Activated naive CD8-positive, alpha-beta T cell treated with anti-CD3 and anti-CD28 coated beads, Interleukin-2, amount 50 U/mL, for 24 hours (primary cell): Measurements from ENCODE around the gene TMEM121.

Experiments
- ATAC-seq: fragments of 150-1000 bp; cut with Tn5 transposase; one replicate; pipeline ENCODE4 v1.10.0; 2021
- DNase-seq: peaks from one replicate; pipeline ENCODE4 v3.0.0; 2021
- H3K27ac Mint-ChIP-seq: one replicate; pipeline ENCODE4 v1.8.0; 2021; ENCODE audit warnings: mild to moderate bottlenecking, mixed read lengths
- H3K27me3 Mint-ChIP-seq: one replicate; pipeline ENCODE4 v1.8.0; 2021; ENCODE audit warnings: mixed read lengths
- H3K36me3 Mint-ChIP-seq: one replicate; pipeline ENCODE4 v1.8.0; 2021; ENCODE audit warnings: low read depth, mixed read lengths
- H3K4me1 Mint-ChIP-seq: one replicate; pipeline ENCODE4 v1.8.0; 2021; ENCODE audit warnings: mixed read lengths
- H3K4me3 Mint-ChIP-seq: one replicate; pipeline ENCODE4 v1.8.0; 2021; ENCODE audit warnings: mild to moderate bottlenecking, moderate library complexity, mixed read lengths
- H3K9me3 Mint-ChIP-seq: one replicate; pipeline ENCODE4 v1.8.0; 2021; ENCODE audit warnings: mixed read lengths

Gene TMEM121

DNA sequence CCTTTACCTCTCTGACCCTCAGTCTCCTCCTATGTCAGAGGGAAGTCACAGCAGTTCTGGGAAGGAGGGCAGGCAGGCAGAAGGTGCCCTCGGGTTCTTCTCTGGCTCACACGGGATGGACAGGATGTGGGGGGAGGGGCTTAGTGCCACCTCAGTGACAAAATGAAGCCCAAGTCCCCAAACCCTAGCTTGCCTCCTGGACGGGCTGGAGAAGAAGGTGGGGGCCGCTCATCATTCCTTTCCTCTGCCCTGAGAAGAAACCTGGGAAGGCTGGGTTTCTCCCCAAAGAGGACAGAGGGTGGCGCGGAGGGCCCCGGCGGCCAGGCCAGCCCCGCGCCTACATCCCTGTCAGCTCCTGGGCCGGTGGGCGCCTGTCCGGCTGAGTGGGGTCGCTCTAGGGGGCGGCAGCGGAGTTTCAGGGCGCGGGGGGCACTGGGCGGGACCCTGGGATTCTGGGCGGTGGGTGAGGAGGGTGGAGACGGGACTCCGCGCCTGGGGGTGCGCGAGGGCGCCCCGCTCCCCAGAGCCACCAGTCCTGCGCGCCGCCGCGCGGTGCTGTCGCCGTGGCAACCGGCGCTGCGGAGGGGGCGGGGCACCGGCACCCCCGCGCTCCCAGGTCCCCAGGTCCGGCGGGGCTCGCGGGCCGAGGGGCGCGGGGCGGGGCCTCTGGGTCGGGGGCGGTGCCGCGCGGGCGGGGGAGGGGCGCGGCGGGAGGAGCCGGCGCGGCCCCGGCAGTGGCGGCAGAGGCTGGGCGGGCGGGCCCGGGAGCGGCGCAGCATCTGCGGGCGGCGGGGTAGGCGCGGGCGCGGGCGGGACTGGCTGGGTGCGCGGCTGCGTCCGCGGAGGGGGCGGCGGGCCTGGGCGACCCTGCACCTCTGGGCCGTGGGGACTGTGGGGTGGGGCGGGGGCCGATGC lies at the start of gene TMEM121:
Gene TMEM121, plus strand, starts transcription at position 723 of the 915 bp plus-strand sequence. CDS start 2,252 bp downstream, outside the sequence.
- Mint-ChIP-seq H3K4me1 (peaks cover 19% of the 10 kb centered on the region), H3K27ac (peak within 1 kb of the TSS; percentile 60), H3K9me3 (no peaks in the 10 kb centered on the region), H3K27me3 (peaks cover 20% of the 10 kb centered on the region), H3K4me3 (peak within 1 kb of the TSS; percentile 77), H3K36me3 (no peaks in the 10 kb centered on the region)
- DNase-seq, result peak; percentile 45
- peak; percentile 17 for ATAC-seq

DNA sequence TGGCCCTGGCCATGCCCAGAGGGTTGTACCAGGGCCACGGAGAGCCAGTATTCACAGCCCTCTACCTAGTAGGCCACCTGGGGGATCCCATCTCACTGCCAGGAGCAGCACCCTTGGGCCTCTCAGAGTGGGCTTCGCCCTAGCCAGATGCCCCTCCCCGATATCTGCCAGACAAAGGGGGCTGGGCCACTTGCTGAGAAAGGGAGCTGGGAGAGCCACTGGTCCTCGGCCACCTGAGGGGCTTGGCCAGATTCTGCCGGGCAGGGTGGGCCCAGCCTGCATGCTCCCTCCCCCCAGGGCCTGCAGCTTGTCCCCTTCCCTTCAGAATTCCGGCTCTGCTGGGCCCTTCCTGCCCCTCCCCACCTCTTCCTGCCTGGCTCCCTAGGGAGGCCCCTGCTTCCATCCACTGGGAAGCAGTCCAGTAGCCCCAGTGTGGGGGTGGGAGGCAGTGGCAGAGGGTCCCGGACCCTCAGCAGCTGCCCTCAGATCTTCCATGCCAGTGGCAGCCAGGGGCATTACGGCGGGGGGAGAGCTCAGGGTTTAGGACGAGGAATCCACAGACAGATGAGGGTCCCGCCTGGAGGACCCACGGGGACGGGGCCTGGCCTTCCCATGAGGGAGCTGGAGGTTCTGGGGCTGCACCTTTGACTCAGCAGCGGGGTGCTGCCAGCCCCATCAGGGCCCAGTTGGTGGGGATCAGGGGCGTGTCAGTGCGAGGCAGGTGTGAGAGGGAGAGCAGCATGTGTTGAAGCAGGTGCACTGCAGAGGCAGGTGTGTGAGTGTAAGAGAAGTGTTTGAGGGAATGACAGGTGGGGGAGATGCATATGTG lies 49.3 kb upstream of the TMEM121 start:
- DNase-seq (no peak), ATAC-seq (no peak)
- peaks cover 23% of the 10 kb centered on the region for H3K27me3 Mint-ChIP-seq
- H3K36me3 Mint-ChIP-seq, result peaks cover 2% of the 10 kb centered on the region
- no peak overlapping the region for H3K27ac Mint-ChIP-seq
- H3K4me3 Mint-ChIP-seq, result no peak overlapping the region
- H3K4me1 Mint-ChIP-seq, result peaks cover 28% of the 10 kb centered on the region
- no peaks in the 10 kb centered on the region for H3K9me3 Mint-ChIP-seq

DNA sequence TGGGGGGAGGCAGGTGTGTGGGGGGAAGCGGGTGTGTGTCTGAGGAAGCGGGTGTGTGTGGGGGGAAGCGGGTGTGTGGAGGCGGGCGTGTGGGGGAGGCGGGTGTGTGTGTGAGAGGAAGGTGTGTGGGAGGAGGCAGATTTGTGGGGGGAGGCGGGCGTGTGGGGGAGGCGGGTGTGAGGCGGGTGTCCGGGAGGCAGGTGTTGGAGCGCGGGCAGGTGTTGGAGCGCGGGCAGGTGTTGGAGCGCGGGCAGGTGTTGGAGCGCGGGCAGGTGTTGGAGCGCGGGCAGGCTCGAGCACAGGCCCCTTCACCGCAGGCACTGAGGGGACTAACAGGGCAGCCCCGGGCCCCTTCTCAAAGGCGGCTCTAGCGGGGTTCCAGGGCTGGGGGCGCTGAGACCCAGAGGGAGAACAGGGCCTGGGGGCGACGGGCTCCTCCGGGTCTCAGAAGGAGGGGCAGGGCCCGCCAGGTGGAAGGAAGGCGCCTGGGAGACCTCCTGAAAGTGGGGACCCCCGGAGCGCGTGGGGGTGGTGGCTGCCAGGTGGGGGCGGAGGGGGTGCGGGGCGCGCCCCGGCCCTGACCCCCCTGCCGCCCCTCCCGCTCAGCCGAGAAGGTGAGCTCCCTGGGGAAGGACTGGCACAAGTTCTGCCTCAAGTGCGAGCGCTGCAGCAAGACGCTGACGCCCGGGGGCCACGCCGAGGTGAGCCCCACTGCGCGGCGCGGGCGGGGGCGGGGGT lies 48.6 kb upstream of the TMEM121 start:
- Mint-ChIP-seq H3K4me1 (peaks cover 35% of the 10 kb centered on the region), H3K9me3 (no peaks in the 10 kb centered on the region), H3K27ac (no peak overlapping the region), H3K36me3 (peaks cover 2% of the 10 kb centered on the region), H3K4me3 (no peak overlapping the region), H3K27me3 (peaks cover 23% of the 10 kb centered on the region)
- ATAC-seq, result no peak
- DNase-seq, result peak; percentile 13

DNA sequence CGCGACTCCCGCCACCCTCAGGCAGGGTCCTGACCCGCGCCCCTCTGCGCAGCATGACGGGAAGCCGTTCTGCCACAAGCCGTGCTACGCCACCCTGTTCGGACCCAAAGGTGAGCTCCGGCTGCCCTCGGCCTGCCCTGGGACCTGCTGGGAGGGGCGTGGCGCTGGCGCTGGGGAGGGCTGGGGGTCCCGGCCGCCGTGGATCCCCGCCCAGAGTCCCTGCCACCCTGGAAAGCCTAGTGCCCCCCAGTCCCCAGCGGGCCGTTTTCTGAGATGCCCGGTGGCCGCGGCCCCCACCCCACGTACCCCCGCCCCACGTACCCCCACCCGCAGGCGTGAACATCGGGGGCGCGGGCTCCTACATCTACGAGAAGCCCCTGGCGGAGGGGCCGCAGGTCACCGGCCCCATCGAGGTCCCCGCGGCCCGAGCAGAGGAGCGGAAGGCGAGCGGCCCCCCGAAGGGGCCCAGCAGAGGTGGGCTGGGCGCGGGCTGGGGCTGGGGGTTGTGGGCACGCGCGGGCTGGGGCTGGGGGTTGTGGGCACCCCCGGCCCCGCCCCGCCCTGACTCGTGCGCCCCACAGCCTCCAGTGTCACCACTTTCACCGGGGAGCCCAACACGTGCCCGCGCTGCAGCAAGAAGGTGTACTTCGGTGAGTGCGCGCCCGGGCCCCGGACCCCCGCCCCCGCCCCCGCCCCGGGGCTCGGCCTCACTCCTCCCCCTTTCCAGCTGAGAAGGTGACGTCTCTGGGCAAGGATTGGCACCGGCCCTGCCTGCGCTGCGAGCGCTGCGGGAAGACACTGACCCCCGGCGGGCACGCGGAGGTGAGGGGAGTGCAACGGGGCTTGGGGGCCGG lies 47.8 kb upstream of the TMEM121 start:
- H3K9me3 Mint-ChIP-seq, result no peaks in the 10 kb centered on the region
- no peak overlapping the region for H3K27ac Mint-ChIP-seq
- H3K4me1 Mint-ChIP-seq, result peaks cover 40% of the 10 kb centered on the region
- H3K36me3 Mint-ChIP-seq, result peaks cover 2% of the 10 kb centered on the region
- H3K4me3 Mint-ChIP-seq, result no peak overlapping the region
- ATAC-seq, result no peak
- H3K27me3 Mint-ChIP-seq, result peaks cover 23% of the 10 kb centered on the region
- DNase-seq, result no peak

DNA sequence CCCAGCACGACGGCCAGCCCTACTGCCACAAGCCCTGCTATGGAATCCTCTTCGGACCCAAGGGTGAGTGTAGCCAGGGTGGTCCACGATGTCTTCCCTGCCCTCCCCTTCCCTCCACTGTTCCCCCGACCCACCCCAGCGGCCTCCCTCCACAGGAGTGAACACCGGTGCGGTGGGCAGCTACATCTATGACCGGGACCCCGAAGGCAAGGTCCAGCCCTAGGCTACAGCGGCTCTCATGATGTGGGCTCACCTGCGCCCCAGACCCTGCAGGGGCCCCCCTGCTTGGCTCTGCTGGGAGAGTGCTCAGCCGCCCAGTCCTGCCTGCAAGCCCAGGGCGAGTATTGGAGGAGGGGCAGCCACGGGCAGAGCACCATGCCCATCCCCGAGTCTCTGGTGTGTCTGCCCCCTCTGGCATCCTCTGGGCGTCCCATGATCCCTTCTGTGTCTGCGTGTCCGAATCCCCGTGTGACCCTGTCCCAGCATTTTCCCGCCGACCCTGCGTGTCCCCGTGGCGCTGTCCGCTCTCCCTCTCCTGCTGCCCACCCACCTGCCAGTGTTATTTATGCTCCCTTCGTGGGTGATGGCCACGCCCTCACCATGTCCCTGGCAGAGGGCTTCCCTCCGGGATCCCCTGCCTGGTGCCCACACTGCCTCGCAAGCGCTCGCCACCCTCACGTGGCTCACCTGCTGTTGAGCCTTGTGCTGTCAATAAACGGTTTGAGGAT lies 46.8 kb upstream of the TMEM121 start:
- Mint-ChIP-seq H3K4me1 (peaks cover 46% of the 10 kb centered on the region), H3K27me3 (peaks cover 23% of the 10 kb centered on the region), H3K4me3 (no peak overlapping the region), H3K9me3 (no peaks in the 10 kb centered on the region), H3K36me3 (peaks cover 2% of the 10 kb centered on the region), H3K27ac (no peak overlapping the region)
- ATAC-seq, result no peak
- no peak for DNase-seq

DNA sequence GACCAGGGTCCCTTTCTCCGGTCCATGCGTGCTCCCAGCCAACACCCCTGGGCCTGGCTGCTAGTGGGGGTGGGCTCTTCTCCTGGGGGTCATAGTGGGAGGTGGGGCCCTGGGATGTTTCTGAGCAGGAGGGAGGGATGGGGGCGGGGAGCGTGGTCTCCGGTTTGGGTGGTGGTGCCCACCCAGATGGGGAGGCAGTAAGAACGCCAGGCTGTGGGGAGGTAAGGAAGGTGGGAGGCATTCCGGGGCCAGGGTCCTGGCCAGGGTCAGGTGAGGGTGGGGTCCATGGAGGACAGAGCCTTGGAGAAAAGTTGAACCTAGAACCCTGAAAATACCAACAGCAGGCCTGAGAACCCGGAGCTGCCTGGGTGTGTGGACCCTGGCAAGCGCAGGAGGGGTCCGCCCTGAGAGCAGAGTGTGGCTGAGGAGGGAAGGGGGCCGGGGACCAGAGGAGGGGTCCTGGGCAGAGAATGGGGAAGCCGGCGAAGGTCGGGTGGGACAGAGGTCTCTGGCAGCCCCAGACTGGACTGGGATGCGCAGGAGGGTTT lies 46.1 kb upstream of the TMEM121 start:
- H3K4me1 Mint-ChIP-seq, result peaks cover 50% of the 10 kb centered on the region
- no peak overlapping the region for H3K4me3 Mint-ChIP-seq
- H3K9me3 Mint-ChIP-seq, result no peaks in the 10 kb centered on the region
- DNase-seq (no peak), ATAC-seq (no peak)
- peaks cover 2% of the 10 kb centered on the region for H3K36me3 Mint-ChIP-seq
- H3K27me3 Mint-ChIP-seq, result peaks cover 23% of the 10 kb centered on the region
- H3K27ac Mint-ChIP-seq, result peak overlapping the region; percentile 94

DNA sequence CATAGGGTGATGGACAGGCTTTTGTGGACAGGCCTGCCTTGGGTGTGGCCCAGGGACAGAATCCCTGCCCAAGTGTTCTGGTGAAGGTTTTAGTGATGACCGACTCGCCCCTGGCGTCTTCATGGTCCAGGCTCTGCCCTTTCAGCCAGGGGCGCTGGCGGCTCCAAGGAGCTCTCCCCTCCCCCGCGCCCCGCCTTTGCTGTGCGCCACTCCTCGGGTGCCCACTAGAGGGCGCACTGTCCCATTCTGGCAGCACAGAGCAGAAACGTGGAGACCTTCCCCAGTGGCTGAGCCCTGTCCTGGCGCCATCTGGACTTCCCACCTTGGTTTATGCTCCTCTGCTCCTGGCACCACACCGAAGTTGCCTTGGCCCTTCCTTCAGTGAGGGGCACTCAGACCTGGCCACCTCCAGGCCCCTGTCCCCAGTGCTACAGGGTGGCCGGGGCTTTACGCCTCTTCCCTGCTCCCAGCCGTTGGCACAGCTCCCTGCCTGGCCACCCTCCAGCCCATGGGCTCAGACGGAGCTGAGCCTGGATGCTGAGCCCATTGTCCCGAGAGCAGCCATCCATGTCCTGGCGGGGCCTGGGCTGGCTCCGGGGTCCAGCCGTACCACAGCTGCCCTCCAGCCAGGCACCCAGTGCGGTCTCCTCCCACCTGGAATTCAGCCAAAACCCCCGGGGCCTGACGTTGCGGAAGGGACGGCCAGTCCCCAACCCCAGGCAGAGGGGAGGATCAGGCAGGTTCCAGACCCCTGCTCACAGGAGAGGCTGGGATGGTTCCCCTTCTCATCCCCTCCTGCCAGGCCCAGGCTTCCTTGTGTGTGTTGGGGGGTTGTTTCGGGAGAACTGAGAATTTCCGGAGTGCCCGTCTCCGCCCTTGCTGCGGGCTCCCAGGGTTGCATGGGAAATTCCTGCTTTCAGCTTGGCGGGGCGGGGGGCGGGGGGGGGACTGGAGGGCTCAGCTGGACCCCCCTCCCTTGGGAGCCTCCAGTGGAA lies 45.3 kb upstream of the TMEM121 start:
- Mint-ChIP-seq H3K9me3 (no peaks in the 10 kb centered on the region), H3K27me3 (peaks cover 21% of the 10 kb centered on the region), H3K4me1 (peaks cover 54% of the 10 kb centered on the region), H3K27ac (peak overlapping the region; percentile 94), H3K4me3 (peak overlapping the region; percentile 71), H3K36me3 (peaks cover 2% of the 10 kb centered on the region)
- peak; percentile 58 for ATAC-seq
- peak; percentile 95 for DNase-seq

DNA sequence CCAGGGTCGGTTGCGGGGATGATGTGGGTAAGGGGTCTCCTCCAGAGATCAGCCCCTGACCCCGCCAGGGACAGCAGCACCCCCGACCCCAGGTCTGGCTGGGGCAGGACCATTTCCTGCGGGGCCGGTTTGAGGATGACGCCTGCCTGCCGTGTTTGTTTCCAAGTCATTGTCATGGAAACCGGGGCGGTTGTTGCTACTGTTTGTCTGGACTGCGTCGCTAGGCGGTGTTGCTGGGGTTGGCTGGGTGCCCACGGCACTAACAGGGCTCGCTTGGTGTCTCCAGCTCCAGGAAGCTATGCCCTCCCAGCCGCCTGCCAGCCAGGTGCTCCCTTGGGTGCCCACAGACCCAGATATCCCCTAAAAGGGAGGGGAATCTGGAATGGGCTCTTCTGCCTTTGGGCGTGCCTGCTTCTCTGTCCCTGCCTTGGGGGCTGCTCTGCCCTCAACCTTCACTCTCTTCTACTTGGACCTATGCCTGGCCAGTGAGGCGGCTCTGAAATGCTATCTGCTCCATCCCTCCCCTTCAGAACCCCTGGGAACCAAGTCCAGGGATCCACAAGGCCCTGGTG lies 44.4 kb upstream of the TMEM121 start:
- peak overlapping the region; percentile 71 for H3K4me3 Mint-ChIP-seq
- peaks cover 13% of the 10 kb centered on the region for H3K27me3 Mint-ChIP-seq
- H3K27ac Mint-ChIP-seq, result peak overlapping the region; percentile 94
- peak; percentile 93 for DNase-seq
- no peaks in the 10 kb centered on the region for H3K9me3 Mint-ChIP-seq
- H3K4me1 Mint-ChIP-seq, result peaks cover 56% of the 10 kb centered on the region
- peaks cover 2% of the 10 kb centered on the region for H3K36me3 Mint-ChIP-seq
- peak; percentile 64 for ATAC-seq

DNA sequence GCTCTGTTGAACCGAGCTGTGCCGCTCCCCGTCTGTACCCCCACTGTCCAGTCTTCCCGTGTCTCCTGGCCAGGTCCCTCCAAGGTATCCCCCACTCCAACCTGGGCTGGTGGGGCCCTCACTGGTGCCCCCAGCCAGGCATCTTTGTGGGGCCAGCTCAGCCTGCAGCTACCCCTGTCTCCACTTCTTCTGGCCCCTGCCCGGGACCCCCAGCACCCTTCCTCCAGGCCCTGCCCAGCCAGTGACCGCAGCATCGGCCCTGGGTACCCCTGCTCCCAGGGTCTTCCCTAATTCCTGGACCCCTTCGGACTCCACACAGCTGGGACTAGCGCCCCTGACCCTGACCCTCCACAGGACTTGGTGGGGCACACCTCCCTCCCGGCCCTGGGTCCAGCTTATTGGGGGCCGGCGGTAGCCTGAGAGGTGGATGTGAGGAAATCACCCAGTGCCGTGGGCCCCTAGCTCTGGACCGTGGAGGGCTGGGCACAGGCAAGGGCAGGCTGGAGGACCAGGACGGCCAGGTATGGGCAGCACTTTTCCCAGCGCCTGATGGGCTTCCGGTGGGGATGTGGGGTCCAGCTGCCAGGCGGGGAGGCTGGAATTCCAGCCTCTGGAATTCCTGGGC lies 43.8 kb upstream of the TMEM121 start:
- DNase-seq (no peak), ATAC-seq (no peak)
- Mint-ChIP-seq H3K36me3 (no peaks in the 10 kb centered on the region), H3K4me3 (peak overlapping the region; percentile 71), H3K9me3 (no peaks in the 10 kb centered on the region), H3K27ac (peak overlapping the region; percentile 94), H3K4me1 (peaks cover 52% of the 10 kb centered on the region), H3K27me3 (peaks cover 9% of the 10 kb centered on the region)

DNA sequence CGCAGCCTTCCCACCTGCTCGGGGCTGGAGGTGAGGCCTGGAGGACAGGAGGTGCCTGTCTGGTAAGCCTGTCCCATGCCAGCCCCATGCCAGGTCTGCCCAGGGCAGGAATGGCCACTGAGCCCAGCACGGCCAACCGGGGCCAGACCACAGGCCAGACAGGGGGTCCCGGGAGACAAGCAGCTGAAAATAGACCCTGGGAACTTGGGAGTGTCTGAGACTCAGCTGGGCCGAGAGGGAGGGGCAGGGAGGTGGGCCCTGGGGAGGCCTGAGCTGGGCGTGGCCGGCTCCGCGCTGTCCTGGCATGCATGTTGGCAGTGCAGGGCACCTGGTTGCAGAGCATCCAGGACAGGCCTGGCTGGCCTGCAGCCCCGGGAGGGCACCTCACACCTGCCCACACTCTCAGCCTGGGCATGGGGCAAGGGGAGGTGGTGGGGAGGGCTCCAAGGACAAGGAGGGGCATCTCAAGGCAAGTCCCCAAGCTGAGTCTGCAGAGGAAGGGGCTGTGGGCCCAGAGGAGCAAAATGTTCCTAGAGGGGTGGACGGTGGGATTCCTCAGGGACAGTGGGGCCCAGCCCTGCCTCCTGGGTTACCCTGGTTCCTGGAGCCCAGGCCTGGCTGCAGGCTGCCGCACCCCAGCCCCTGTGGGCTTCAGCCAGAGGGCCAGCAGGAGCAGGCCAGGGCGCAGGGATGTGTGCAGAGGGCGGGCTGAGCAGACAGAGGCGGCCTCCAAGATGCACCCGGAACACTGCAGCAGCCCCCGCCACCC lies 42.9 kb upstream of the TMEM121 start:
- Mint-ChIP-seq H3K27me3 (peaks cover 9% of the 10 kb centered on the region), H3K4me1 (peaks cover 59% of the 10 kb centered on the region), H3K4me3 (no peak overlapping the region), H3K36me3 (no peaks in the 10 kb centered on the region), H3K9me3 (no peaks in the 10 kb centered on the region), H3K27ac (peak overlapping the region; percentile 11)
- DNase-seq (no peak), ATAC-seq (no peak)
